ENCODE data around the gene POLR2M.
A peak's percentile ranks its signal among the peaks of the same experiment; 100 is the strongest.

POLR2M gene

DNA sequence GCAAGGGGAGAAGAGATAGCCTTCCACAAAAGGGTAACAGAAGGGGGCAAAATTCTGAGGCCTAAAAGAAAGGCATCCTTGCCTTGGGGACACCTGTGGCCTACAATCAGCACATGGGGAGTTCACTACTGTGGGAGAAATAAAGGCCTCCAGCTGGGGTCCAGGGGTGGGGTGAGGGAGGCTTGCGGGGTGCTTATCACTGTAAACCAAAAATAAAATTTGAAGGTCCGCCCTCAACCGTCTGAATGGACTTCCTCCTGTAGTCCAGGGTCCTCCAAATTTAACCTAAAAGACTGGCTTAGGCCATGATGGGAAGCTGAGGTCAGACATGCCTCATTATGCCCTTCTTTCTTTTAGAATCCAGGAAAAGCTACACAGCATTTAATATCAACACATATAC is 2.1 kb upstream of the POLR2M start:
- Histone ChIP-seq H3K18ac (ENCODE audit: low read length) (no peak overlapping the region), H3K4me3 (ENCODE audit: low read depth, low read length) (no peak overlapping the region), H3K4me1 (ENCODE audit: control insufficient read depth in 1 of 2, insufficient read depth in 2 of 2, low read length in 2 of 2) (peaks cover 0 to 2% of the 10 kb centered on the region in 2 experiments), H2AFZ (ENCODE audit: insufficient read depth, low read length, poor library complexity) (no peak overlapping the region), H2BK12ac (ENCODE audit: low read length) (peak overlapping the region; percentile 24), H2BK5ac (ENCODE audit: low read depth, low read length, poor library complexity) (no peak overlapping the region), H2AK5ac (ENCODE audit: low read length) (no peak overlapping the region), H3K9me3 (ENCODE audit: insufficient read depth, low read depth, low read length) (peaks cover 4% of the 10 kb centered on the region), H3K79me2 (ENCODE audit: control insufficient read depth, insufficient read depth, low read length, poor library complexity) (peaks cover 5% of the 10 kb centered on the region), H3K27me3 (ENCODE audit: insufficient read depth, low read length) (no peaks in the 10 kb centered on the region), H3K9ac (ENCODE audit: low read length) (no peak overlapping the region), H2BK120ac (ENCODE audit: insufficient read depth, low read length, poor library complexity) (no peak overlapping the region), H3K14ac (ENCODE audit: low read length) (no peak overlapping the region), H3K79me1 (ENCODE audit: low read length) (peaks cover 9% of the 10 kb centered on the region), H3K36me3 (ENCODE audit: control insufficient read depth in 1 of 2, insufficient read depth in 2 of 2, low read length in 2 of 2) (peaks cover 0 to 6% of the 10 kb centered on the region in 2 experiments), H3K23ac (ENCODE audit: low read length) (no peak overlapping the region), H3K27ac (ENCODE audit: low read depth, low read length) (no peak overlapping the region), H4K91ac (ENCODE audit: low read depth, low read length) (no peak overlapping the region), H3K4me2 (ENCODE audit: low read length) (no peak overlapping the region), H3K4ac (ENCODE audit: low read depth, low read length) (no peak overlapping the region), H4K8ac (ENCODE audit: low read depth, low read length) (no peak overlapping the region), H4K12ac (ENCODE audit: low read depth, low read length) (no peak overlapping the region)
- no CpG with 5 or more reads among the region's 3 CpGs for WGBS (ENCODE audit: extremely low coverage, insufficient coverage, insufficient read length)
- DNase-seq: no peak

DNA sequence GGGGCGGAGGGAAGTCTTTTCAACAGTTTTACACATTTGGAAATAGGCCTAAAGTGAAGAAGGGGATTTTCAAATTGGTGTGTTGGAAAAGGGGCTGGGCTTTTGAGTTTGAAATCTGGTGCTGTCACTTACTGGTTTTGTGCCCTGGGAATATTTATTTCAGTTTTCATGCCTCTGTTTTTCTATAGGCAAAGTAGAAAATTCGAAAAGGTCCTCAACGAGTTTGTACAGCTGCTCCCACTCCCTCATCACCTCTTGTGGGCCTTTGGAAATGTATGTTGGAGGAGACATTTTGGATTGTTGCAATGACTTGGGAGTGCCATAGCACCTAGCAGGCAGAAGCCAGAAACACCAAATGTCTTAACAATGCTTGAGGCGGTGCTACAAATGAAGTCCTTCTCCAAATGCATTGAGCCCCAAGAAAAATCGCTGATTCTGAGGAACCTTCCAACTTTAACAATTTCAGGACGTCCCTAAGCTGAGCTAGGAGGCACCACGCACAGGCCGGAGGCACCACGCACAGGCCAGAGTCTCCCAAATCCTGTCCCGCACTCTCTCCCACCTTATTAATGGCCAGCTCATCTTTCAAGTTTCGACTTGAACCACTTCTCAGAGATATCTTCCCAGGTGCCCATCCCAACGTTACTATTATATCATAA is 639 bp upstream of the POLR2M start:
- H2BK5ac ChIP-seq (ENCODE audit: low read depth, low read length, poor library complexity): no peak overlapping the region
- H3K4me2 ChIP-seq (ENCODE audit: low read length): peak overlapping the region; percentile 61
- H3K27ac ChIP-seq (ENCODE audit: low read depth, low read length): no peak overlapping the region
- H2BK120ac ChIP-seq (ENCODE audit: insufficient read depth, low read length, poor library complexity): peak overlapping the region; percentile 5
- H4K8ac ChIP-seq (ENCODE audit: low read depth, low read length): peak overlapping the region; percentile 67
- peak in 1 of 2 donors; percentile 4 for DNase-seq
- H2AFZ ChIP-seq (ENCODE audit: insufficient read depth, low read length, poor library complexity): peak overlapping the region; percentile 89
- peak overlapping the region; percentile 8 for H3K4ac ChIP-seq (ENCODE audit: low read depth, low read length)
- H3K18ac ChIP-seq (ENCODE audit: low read length): no peak overlapping the region
- no peak overlapping the region for H3K23ac ChIP-seq (ENCODE audit: low read length)
- H3K4me3 ChIP-seq (ENCODE audit: low read depth, low read length): no peak overlapping the region
- no peak overlapping the region for H3K9ac ChIP-seq (ENCODE audit: low read length)
- no peak overlapping the region for H2AK5ac ChIP-seq (ENCODE audit: low read length)
- peaks cover 2 to 10% of the 10 kb centered on the region in 2 experiments for H3K36me3 ChIP-seq (ENCODE audit: control insufficient read depth in 1 of 2, insufficient read depth in 2 of 2, low read length in 2 of 2)
- no peak overlapping the region for H2BK12ac ChIP-seq (ENCODE audit: low read length)
- peak overlapping the region; percentile 8 for H4K91ac ChIP-seq (ENCODE audit: low read depth, low read length)
- peaks cover 0 to 2% of the 10 kb centered on the region in 2 experiments for H3K4me1 ChIP-seq (ENCODE audit: control insufficient read depth in 1 of 2, insufficient read depth in 2 of 2, low read length in 2 of 2)
- H3K79me1 ChIP-seq (ENCODE audit: low read length): peaks cover 9% of the 10 kb centered on the region
- peaks cover 5% of the 10 kb centered on the region for H3K79me2 ChIP-seq (ENCODE audit: control insufficient read depth, insufficient read depth, low read length, poor library complexity)
- peaks cover 4% of the 10 kb centered on the region for H3K9me3 ChIP-seq (ENCODE audit: insufficient read depth, low read depth, low read length)
- H4K12ac ChIP-seq (ENCODE audit: low read depth, low read length): peak overlapping the region; percentile 33
- H3K27me3 ChIP-seq (ENCODE audit: insufficient read depth, low read length): no peaks in the 10 kb centered on the region
- no CpG with 5 or more reads among the region's 12 CpGs for WGBS (ENCODE audit: extremely low coverage, insufficient coverage, insufficient read length)
- no peak overlapping the region for H3K14ac ChIP-seq (ENCODE audit: low read length)

DNA sequence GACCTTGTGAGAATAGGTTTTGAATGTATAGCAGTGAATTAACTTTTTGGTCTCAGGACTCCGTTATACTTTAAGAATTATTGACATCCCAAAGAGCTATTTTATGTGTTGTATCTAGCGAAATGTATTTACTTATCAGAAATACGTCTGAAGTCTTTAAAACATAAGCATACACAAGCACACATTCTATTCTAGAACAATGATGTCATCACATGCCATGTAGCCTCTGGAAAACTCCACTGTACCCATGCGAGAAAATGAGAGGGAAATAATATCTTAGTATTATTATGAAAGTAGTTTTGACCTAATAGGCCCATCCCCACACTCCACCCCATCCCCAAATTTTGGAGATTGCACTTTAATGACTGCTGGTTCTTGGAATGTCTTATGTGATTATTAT is 1.5 kb downstream of the POLR2M start:
- Histone ChIP-seq H2BK120ac (ENCODE audit: insufficient read depth, low read length, poor library complexity) (no peak overlapping the region), H3K79me1 (ENCODE audit: low read length) (peaks cover 9% of the 10 kb centered on the region), H3K4ac (ENCODE audit: low read depth, low read length) (no peak overlapping the region), H3K36me3 (ENCODE audit: control insufficient read depth in 1 of 2, insufficient read depth in 2 of 2, low read length in 2 of 2) (peaks cover 8 to 24% of the 10 kb centered on the region in 2 experiments), H2BK5ac (ENCODE audit: low read depth, low read length, poor library complexity) (no peak overlapping the region), H3K23ac (ENCODE audit: low read length) (no peak overlapping the region), H3K9ac (ENCODE audit: low read length) (no peak overlapping the region), H3K79me2 (ENCODE audit: control insufficient read depth, insufficient read depth, low read length, poor library complexity) (peaks cover 5% of the 10 kb centered on the region), H2AK5ac (ENCODE audit: low read length) (no peak overlapping the region), H3K18ac (ENCODE audit: low read length) (no peak overlapping the region), H4K12ac (ENCODE audit: low read depth, low read length) (no peak overlapping the region), H4K91ac (ENCODE audit: low read depth, low read length) (no peak overlapping the region), H2BK12ac (ENCODE audit: low read length) (no peak overlapping the region), H3K4me1 (ENCODE audit: control insufficient read depth in 1 of 2, insufficient read depth in 2 of 2, low read length in 2 of 2) (peaks cover 0 to 2% of the 10 kb centered on the region in 2 experiments), H2AFZ (ENCODE audit: insufficient read depth, low read length, poor library complexity) (no peak overlapping the region), H3K9me3 (ENCODE audit: insufficient read depth, low read depth, low read length) (peaks cover 4% of the 10 kb centered on the region), H4K8ac (ENCODE audit: low read depth, low read length) (no peak overlapping the region), H3K4me3 (ENCODE audit: low read depth, low read length) (no peak overlapping the region), H3K14ac (ENCODE audit: low read length) (no peak overlapping the region), H3K4me2 (ENCODE audit: low read length) (no peak overlapping the region), H3K27me3 (ENCODE audit: insufficient read depth, low read length) (no peaks in the 10 kb centered on the region), H3K27ac (ENCODE audit: low read depth, low read length) (no peak overlapping the region)
- peak in 1 of 2 donors; percentile 15 for DNase-seq
- WGBS (ENCODE audit: extremely low coverage, insufficient coverage, insufficient read length): no CpG with 5 or more reads among the region's 4 CpGs

DNA sequence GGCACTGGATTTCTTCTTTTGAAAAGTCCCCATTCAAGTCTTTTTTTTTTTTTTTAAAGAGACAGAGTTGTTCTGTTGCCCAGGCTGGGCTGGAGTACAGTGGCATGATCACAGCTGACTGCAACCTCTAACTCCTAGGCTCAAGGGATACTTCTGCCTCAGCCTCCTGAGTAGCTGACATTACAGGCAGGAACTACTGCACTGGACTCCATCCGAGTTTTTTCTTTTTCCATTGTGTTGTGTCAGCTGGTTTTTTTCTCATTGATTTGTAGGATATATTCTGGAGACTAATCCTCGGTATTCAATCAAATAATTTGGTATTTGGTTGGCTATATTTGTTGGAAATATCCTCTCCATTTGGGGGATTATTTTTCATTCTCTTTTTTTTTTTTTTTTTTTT is 11.8 kb downstream of the POLR2M start:
- Histone ChIP-seq H3K9ac (ENCODE audit: low read length) (no peak overlapping the region), H2BK5ac (ENCODE audit: low read depth, low read length, poor library complexity) (no peak overlapping the region), H3K79me2 (ENCODE audit: control insufficient read depth, insufficient read depth, low read length, poor library complexity) (no peaks in the 10 kb centered on the region), H2AK5ac (ENCODE audit: low read length) (no peak overlapping the region), H3K14ac (ENCODE audit: low read length) (no peak overlapping the region), H3K4ac (ENCODE audit: low read depth, low read length) (no peak overlapping the region), H4K12ac (ENCODE audit: low read depth, low read length) (no peak overlapping the region), H2BK120ac (ENCODE audit: insufficient read depth, low read length, poor library complexity) (no peak overlapping the region), H2BK12ac (ENCODE audit: low read length) (no peak overlapping the region), H4K91ac (ENCODE audit: low read depth, low read length) (no peak overlapping the region), H2AFZ (ENCODE audit: insufficient read depth, low read length, poor library complexity) (no peak overlapping the region), H3K23ac (ENCODE audit: low read length) (no peak overlapping the region), H3K27me3 (ENCODE audit: insufficient read depth, low read length) (no peaks in the 10 kb centered on the region), H3K18ac (ENCODE audit: low read length) (no peak overlapping the region), H3K4me2 (ENCODE audit: low read length) (no peak overlapping the region), H3K27ac (ENCODE audit: low read depth, low read length) (no peak overlapping the region), H3K4me1 (ENCODE audit: control insufficient read depth in 1 of 2, insufficient read depth in 2 of 2, low read length in 2 of 2) (no peaks in the 10 kb centered on the region), H3K36me3 (ENCODE audit: control insufficient read depth in 1 of 2, insufficient read depth in 2 of 2, low read length in 2 of 2) (peaks cover 9 to 10% of the 10 kb centered on the region in 2 experiments), H3K79me1 (ENCODE audit: low read length) (no peaks in the 10 kb centered on the region), H4K8ac (ENCODE audit: low read depth, low read length) (no peak overlapping the region), H3K9me3 (ENCODE audit: insufficient read depth, low read depth, low read length) (no peaks in the 10 kb centered on the region), H3K4me3 (ENCODE audit: low read depth, low read length) (no peak overlapping the region)
- WGBS (ENCODE audit: extremely low coverage, insufficient coverage, insufficient read length): no CpG with 5 or more reads among the region's 2 CpGs
- DNase-seq: no peak

Data from trophoblast cell (in vitro differentiated cells and primary cell).